GM23248 (cell line): Measurements from ENCODE around the gene THBS3.

ENCODE experiments used
- EZH2 ChIP-seq: fragments of 200-600 bp; sonication (generic); IDR thresholded peaks from 2 replicates; pipeline ENCODE4 v1.6.1; 2018; ENCODE audit warnings: antibody characterized with exemption, mild to moderate bottlenecking; ENCODE audit not compliant: insufficient read depth, poor library complexity, severe bottlenecking
- EZH2phosphoT487 ChIP-seq: fragments of 200-600 bp; sonication (generic); IDR thresholded peaks from 2 replicates; pipeline ENCODE4 v1.6.1; 2018; ENCODE audit warnings: antibody characterized with exemption, moderate library complexity, mild to moderate bottlenecking, low read depth; ENCODE audit not compliant: insufficient read depth

- TF ChIP-seq EZH2 (no peak), EZH2phosphoT487 (no peak)
These were observed 23.9 kb downstream of the THBS3 start for GRCh38 chr1:155183775-155184221.
